IPS-11a (cell line): ENCODE results near the gene ETFBKMT.
"Not testable (repeated sequence)": the region's sequence is repeated elsewhere in the genome, so short reads cannot be mapped to it uniquely, and the experiment has no call there.

Source experiments
- H3K4me3 ChIP-seq: one replicate; pipeline ENCODE4 v1.5.1; 2013; ENCODE audit warnings: low read depth, low read length, control low read depth

The ETFBKMT gene

GRCh38 chr12:31655208-31655607 is 4.3 kb upstream of the ETFBKMT start:
- no peak overlapping the region for H3K4me3 ChIP-seq

GRCh38 chr12:31655792-31656191 is 3.7 kb upstream of the ETFBKMT start:
- no peak overlapping the region for H3K4me3 ChIP-seq

GRCh38 chr12:31658471-31659086 is 909 bp upstream of the ETFBKMT start:
- peak overlapping the region; percentile 35 for H3K4me3 ChIP-seq

GRCh38 chr12:31662176-31662849 is 2.8 kb downstream of the ETFBKMT start:
- H3K4me3 ChIP-seq, result no peak overlapping the region

- H3K4me3 ChIP-seq, result no peak overlapping the region
Measured at GRCh38 chr12:31663576-31663975, 4.1 kb downstream of the ETFBKMT start.

- H3K4me3 ChIP-seq, result no peak overlapping the region
Measured at GRCh38 chr12:31664038-31664437, 4.5 kb downstream of the ETFBKMT start.

GRCh38 chr12:31669020-31669419 is 9.5 kb downstream of the ETFBKMT start:
- H3K4me3 ChIP-seq, result no peak overlapping the region

GRCh38 chr12:31669582-31669981 is 10.1 kb downstream of the ETFBKMT start:
- not testable (repeated sequence) for H3K4me3 ChIP-seq

- no peak overlapping the region for H3K4me3 ChIP-seq
Measured at GRCh38 chr12:31672521-31672920, 13.0 kb downstream of the ETFBKMT start.

GRCh38 chr12:31682136-31682962 is 22.9 kb downstream of the ETFBKMT start:
- H3K4me3 ChIP-seq, result no peak overlapping the region

- no peak overlapping the region for H3K4me3 ChIP-seq
Measured at GRCh38 chr12:31685801-31686200, 26.3 kb downstream of the ETFBKMT start.

GRCh38 chr12:31687101-31687527 is 27.6 kb downstream of the ETFBKMT start:
- H3K4me3 ChIP-seq, result no peak overlapping the region

- H3K4me3 ChIP-seq, result not testable (repeated sequence)
Measured at GRCh38 chr12:31689921-31690320, 30.4 kb downstream of the ETFBKMT start.

GRCh38 chr12:31702047-31702446 is 42.6 kb downstream of the ETFBKMT start:
- H3K4me3 ChIP-seq, result no peak overlapping the region

GRCh38 chr12:31705621-31706020 is 46.1 kb downstream of the ETFBKMT start:
- H3K4me3 ChIP-seq, result no peak overlapping the region

GRCh38 chr12:31708118-31708517 is 48.6 kb downstream of the ETFBKMT start:
- H3K4me3 ChIP-seq, result not testable (repeated sequence)

- no peak overlapping the region for H3K4me3 ChIP-seq
Measured at GRCh38 chr12:31710021-31710818, 50.7 kb downstream of the ETFBKMT start.

- H3K4me3 ChIP-seq, result no peak overlapping the region
Measured at GRCh38 chr12:31712877-31713276, 53.4 kb downstream of the ETFBKMT start.

GRCh38 chr12:31714406-31715271 is 55.2 kb downstream of the ETFBKMT start:
- no peak overlapping the region for H3K4me3 ChIP-seq

GRCh38 chr12:31715283-31715825 is 55.9 kb downstream of the ETFBKMT start:
- no peak overlapping the region for H3K4me3 ChIP-seq
